ENCODE measurements around the gene EYS.
A peak's percentile ranks its signal among the peaks of the same experiment; 100 is the strongest.

EYS gene

GRCh38 chr6:64723327-64724058, 983.5 kb downstream of the EYS start:
- no peak for DNase-seq (ENCODE audit: low read depth)

- DNase-seq (ENCODE audit: low read depth): no peak
Observed at GRCh38 chr6:64721865-64722264, 985.2 kb downstream of the EYS start.

DNA sequence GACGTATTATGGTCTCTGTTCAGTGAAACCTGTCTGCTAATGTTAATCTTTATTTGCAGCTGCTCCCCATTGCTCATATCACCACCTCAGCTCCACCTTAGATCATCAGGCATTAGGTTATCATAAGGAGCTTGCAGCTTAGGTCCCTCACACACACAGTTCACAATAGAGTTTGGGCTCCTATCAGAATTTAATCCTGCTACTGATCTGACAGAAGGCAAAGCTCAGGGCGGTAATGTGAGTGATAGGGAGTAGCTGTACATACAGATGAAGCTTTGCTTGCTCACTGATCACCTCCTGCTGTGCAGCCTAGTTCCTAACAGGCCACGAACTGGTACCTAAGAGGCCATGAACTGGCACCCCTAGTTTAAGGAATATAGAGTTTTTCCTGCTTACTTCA, 989.7 kb downstream of the EYS start:
- DNase-seq (ENCODE audit: low read depth): no peak

GRCh38 chr6:64715624-64716023, 991.4 kb downstream of the EYS start:
- DNase-seq (ENCODE audit: low read depth): no peak

GRCh38 chr6:64714073-64714472, 993.0 kb downstream of the EYS start:
- no peak for DNase-seq (ENCODE audit: low read depth)

GRCh38 chr6:64713175-64713574, 993.9 kb downstream of the EYS start:
- no peak for DNase-seq (ENCODE audit: low read depth)

DNA sequence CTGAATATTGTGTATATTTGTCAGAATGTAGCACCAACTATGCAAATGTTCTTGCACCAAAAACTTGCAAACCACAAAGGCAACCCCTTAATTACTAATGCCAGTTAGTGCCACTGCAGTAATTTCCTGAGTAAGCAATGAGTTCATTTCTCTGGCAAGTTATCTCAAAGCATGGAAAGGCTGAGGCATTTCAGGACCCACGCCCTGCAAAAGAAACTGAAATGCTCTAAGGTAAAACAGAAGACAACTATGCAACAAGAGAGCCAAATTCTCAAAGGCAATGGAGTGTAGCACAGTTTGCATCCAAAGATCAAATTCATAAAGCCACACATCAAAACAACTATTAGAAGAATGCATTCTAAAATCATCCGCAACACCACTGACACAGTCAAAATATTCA, 994.4 kb downstream of the EYS start:
- peak; percentile 38 for DNase-seq (ENCODE audit: low read depth)

DNA sequence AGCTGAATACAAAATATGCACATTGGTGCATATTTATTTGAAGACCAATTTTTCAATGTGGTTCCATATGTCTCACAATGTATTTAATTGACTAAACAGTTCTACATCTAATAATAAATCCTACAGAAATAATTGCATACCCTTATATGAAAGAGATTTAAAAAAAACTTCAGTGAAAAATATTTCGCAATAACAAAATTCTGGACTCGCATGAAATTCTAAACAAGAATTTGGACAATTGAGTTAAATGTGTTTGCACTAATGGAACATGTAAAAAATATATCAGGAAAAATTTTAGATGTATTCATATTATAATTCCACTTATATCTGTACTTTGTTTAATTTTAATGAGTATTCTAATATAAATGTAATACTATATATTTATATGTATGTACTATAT, 1003.1 kb downstream of the EYS start:
- DNase-seq (ENCODE audit: low read depth): no peak

GRCh38 chr6:64696053-64696452, 1011.0 kb downstream of the EYS start:
- DNase-seq (ENCODE audit: low read depth): no peak

DNA sequence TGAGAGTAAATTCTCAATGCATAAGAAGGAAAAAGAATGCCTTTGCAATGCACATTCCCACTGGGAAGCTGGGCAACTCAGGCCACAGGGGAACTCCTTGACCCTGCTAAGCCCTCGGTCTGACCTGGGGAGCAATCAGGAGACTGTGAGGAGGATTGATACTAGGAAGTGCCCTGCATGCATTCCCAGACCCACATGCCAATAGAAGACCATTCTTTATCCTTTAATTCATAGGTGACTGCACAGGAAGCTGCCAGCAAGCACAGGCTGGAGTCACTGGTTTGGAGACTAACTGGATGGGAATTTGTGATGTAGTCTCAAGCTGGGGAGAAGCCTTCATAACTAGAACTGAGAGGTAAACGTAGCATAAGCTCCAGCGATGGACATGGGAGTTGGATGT, 1012.7 kb downstream of the EYS start:
- peak; percentile 31 for DNase-seq (ENCODE audit: low read depth)

- DNase-seq (ENCODE audit: low read depth): peak; percentile 49
Observed at GRCh38 chr6:64691064-64691463, 1016.0 kb downstream of the EYS start.

DNA sequence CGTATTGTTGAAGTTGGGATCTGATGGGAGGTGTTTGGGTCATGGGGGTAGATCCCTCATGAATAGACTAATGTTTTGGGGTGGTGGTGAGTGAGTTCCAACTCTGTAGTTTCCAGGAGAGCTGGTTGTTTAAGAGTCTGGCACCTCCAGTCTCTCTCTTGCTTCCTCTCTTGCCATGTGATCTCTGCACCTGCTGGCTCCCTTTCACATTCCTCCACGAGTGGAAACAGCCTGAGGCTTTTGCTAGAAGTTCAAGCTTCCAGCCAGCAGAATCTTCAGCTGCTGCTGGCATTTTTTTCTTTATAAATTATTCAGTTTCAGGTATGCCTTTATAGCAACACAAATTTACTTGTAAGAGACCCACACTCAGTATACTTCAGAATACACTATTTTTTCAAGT, 1021.6 kb downstream of the EYS start:
- no peak for DNase-seq (ENCODE audit: low read depth)

DNA sequence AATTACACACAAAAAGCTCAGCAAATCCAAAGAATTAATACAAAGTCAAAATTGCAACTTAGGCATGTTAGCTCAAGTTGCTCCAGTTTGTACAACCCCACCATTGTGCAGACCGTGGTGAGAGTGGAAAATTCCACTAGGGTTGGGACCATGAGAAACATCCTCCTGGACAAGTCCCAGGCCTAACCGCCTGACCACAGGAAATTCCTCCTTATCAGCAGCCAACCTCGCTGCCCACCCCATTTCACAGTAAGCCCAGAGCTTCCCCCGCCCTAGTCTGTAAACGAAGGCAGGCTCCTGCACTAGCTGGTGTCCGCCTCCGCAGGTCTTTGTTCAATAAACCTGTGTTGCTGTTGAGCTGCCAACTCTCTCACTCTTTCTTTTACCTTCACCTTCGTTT, 1023.3 kb downstream of the EYS start:
- DNase-seq (ENCODE audit: low read depth): peak; percentile 92

DNA sequence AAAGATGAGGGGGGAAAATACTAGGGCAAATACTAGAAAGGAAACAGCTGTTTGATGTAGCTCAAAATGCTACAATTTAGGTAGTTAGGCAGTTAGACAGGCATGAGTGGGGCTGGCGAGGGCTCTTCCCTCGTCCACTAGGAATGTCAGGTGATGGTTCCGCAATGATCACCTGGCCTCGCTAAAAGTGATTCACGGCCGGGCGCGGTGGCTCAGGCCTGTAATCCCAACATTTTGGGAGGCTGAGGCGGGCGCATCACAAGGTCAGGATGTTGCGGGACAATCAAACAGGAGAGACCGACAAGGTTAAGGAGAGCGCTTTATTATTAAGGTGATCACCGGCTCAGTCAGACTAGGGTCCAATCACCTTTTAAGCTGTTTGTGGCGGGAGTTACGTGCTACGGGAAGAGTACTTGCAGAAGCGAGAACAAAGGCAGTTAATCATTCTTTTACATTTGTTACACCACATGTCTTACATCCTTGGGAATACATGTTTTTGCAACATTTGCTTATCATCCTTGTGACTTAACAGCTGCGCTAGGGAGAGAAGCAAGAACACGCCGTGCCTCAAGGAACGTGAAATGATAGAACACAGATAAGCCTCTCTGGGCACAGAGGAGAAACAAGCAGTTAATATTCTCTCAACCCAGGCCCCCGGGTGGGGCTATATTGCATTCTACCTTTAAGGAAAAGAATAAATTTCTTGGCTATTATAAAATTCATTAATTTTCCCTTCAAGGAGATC, 1025.4 kb downstream of the EYS start:
- no peak for DNase-seq (ENCODE audit: low read depth)

- peak; percentile 60 for DNase-seq (ENCODE audit: low read depth)
Observed at GRCh38 chr6:64680446-64680845, 1026.6 kb downstream of the EYS start.

DNA sequence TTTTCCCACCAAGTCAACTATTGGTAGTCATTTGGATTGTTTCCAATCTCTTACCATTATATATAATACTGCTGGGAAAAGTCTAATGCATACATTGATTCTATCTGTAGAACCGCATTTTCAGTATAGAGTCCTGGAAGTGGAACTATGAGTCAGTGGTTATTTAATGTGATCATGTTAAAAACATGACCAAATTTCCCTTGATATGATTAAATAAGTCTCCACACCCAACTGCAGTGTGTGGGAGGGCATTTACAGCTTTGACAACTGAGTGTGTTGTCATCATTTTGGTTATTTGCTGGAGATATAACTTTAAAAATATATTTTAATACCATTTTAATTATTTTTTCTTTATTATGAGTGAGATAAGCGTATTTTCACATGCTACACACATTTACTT, 1027.6 kb downstream of the EYS start:
- no peak for DNase-seq (ENCODE audit: low read depth)

GRCh38 chr6:64672651-64673050, 1034.4 kb downstream of the EYS start:
- DNase-seq (ENCODE audit: low read depth): no peak

DNA sequence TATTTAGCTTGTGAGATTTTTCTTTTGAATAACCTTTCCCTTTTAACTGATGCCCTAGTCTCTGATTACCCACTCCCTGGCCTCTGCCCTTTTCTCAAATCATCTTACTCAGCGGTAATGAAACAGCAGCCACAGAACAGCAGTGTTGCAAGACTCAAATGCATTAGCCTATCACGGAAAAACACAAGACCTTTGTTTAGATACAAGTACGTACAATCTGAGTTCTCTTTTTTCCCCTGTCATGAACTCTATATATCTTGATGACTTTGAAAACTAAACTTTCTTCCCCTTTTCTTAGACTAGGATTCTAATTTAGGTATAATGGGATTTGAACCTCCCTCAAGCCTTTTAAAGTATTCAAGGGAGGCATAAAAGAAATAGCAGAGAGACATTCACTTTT, 1034.9 kb downstream of the EYS start:
- peak; percentile 44 for DNase-seq (ENCODE audit: low read depth)

- DNase-seq (ENCODE audit: low read depth): no peak
Observed at GRCh38 chr6:64665137-64665536, 1041.9 kb downstream of the EYS start.

- no peak for DNase-seq (ENCODE audit: low read depth)
Observed at GRCh38 chr6:64664480-64664879, 1042.5 kb downstream of the EYS start.

- no peak for DNase-seq (ENCODE audit: low read depth)
Observed at GRCh38 chr6:64644024-64644423, 1063.0 kb downstream of the EYS start.

GRCh38 chr6:64630901-64631300, 1076.1 kb downstream of the EYS start:
- no peak for DNase-seq (ENCODE audit: low read depth)

DNA sequence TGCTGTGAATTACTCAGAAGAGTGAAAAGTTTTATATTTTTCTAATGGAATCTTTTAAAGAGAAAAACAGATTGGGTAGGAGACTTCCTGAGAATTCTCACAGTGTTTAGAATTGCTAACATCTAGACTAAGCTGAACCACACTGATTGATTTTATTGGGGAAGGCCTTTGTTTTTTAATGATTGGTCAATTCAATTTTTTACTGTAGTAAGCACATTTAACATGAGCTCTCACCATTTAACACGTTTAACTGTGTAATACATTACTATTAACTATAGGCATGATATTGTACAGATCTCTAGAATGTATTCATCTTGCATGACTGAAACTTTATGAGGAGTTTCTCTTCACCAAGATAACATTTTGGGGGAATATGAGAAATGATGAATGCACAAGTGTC, 1084.1 kb downstream of the EYS start:
- DNase-seq (ENCODE audit: low read depth): no peak

DNA sequence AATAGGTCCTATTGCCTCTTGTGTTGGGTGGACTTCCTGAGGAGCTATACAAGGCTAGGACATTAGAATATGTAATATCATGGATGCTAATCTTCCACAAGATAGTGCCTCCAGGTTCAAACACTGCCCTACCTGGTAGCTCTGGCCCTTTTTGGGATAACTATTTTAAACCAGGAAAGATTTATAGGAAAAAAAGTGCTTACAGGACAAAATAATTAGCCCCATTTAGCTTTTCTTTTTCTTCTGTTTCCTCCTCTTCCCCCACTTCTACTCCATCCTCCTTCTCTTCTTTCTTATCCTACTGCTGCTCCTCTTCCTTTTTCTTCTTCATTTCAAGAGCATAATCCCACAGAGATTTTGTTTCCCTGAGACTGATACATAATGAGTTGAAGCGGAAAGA, 1104.0 kb downstream of the EYS start:
- no peak for DNase-seq (ENCODE audit: low read depth)
